ENCODE data around the gene HINT1.
"Not testable (repeated sequence)": the region's sequence is repeated elsewhere in the genome, so short reads cannot be mapped to it uniquely, and the experiment has no call there.

HINT1 gene

GRCh38 chr5:131165119-131165727, at the start of gene HINT1:
HINT1 (minus strand) TSS chr5:131165256; CDS start chr5:131165205, 51 bp downstream.
- peak; percentile 88 for DNase-seq (ENCODE audit: low read depth)

- DNase-seq (ENCODE audit: low read depth): no peak
Measured at GRCh38 chr5:131214609-131215227, 49.7 kb upstream of the HINT1 start.

GRCh38 chr5:131212471-131213021, 47.5 kb upstream of the HINT1 start:
- no peak for DNase-seq (ENCODE audit: low read depth)

GRCh38 chr5:131211669-131212068, 46.6 kb upstream of the HINT1 start:
- no peak for DNase-seq (ENCODE audit: low read depth)

- no peak for DNase-seq (ENCODE audit: low read depth)
Measured at GRCh38 chr5:131210151-131210510, 45.1 kb upstream of the HINT1 start.

- no peak for DNase-seq (ENCODE audit: low read depth)
Measured at GRCh38 chr5:131209506-131210150, 44.6 kb upstream of the HINT1 start.

- no peak for DNase-seq (ENCODE audit: low read depth)
Measured at GRCh38 chr5:131209175-131209505, 44.1 kb upstream of the HINT1 start.

- no peak for DNase-seq (ENCODE audit: low read depth)
Measured at GRCh38 chr5:131206772-131207171, 41.7 kb upstream of the HINT1 start.

GRCh38 chr5:131206061-131206460, 41.0 kb upstream of the HINT1 start:
- no peak for DNase-seq (ENCODE audit: low read depth)

- DNase-seq (ENCODE audit: low read depth): no peak
Measured at GRCh38 chr5:131204964-131205363, 39.9 kb upstream of the HINT1 start.

- no peak for DNase-seq (ENCODE audit: low read depth)
Measured at GRCh38 chr5:131200560-131200959, 35.5 kb upstream of the HINT1 start.

GRCh38 chr5:131198625-131199024, 33.6 kb upstream of the HINT1 start:
- peak; percentile 18 for DNase-seq (ENCODE audit: low read depth)

GRCh38 chr5:131196331-131196730, 31.3 kb upstream of the HINT1 start:
- DNase-seq (ENCODE audit: low read depth): peak; percentile 12

- no peak for DNase-seq (ENCODE audit: low read depth)
Measured at GRCh38 chr5:131195696-131196095, 30.6 kb upstream of the HINT1 start.

GRCh38 chr5:131194725-131195124, 29.7 kb upstream of the HINT1 start:
- no peak for DNase-seq (ENCODE audit: low read depth)

- DNase-seq (ENCODE audit: low read depth): not testable (repeated sequence)
Measured at GRCh38 chr5:131193897-131194296, 28.8 kb upstream of the HINT1 start.

- peak; percentile 22 for DNase-seq (ENCODE audit: low read depth)
Measured at GRCh38 chr5:131193106-131193505, 28.1 kb upstream of the HINT1 start.

GRCh38 chr5:131186561-131187256, 21.7 kb upstream of the HINT1 start:
- DNase-seq (ENCODE audit: low read depth): no peak

- DNase-seq (ENCODE audit: low read depth): no peak
Measured at GRCh38 chr5:131185523-131186104, 20.6 kb upstream of the HINT1 start.

GRCh38 chr5:131182839-131183238, 17.8 kb upstream of the HINT1 start:
- no peak for DNase-seq (ENCODE audit: low read depth)

GRCh38 chr5:131180407-131180806, 15.4 kb upstream of the HINT1 start:
- DNase-seq (ENCODE audit: low read depth): no peak

GRCh38 chr5:131171276-131171810, 6.3 kb upstream of the HINT1 start:
- peak; percentile 1 for DNase-seq (ENCODE audit: low read depth)

All from EH (cell line).